Smooth muscle cell (in vitro differentiated cells): Measurements from ENCODE around the gene SETBP1. TPM values are rescaled to one million over a fixed set of nuclear protein-coding genes. Genes with fewer than 3 reads are reported as not detected.

Experiments
- DNase-seq: peaks from one replicate; lab custom pipeline; 2025; ENCODE audit not compliant: unreplicated experiment; lab: John Stamatoyannopoulos, UW
- H2AFZ ChIP-seq: fragments of 200-600 bp; sonication (generic); 2 replicates; pipeline ENCODE4 v1.6.0; 2016; ENCODE audit warnings: antibody characterized with exemption, low read depth, mild to moderate bottlenecking
- H3F3A ChIP-seq: fragments of 200-600 bp; sonication (generic); 2 replicates; pipeline ENCODE4 v1.6.0; 2017; ENCODE audit warnings: antibody characterized with exemption, low read depth
- H3K27ac ChIP-seq: fragments of 200-600 bp; sonication (generic); 2 replicates; pipeline ENCODE4 v1.5.1; 2016; ENCODE audit warnings: low read depth, mild to moderate bottlenecking
- H3K27me3 ChIP-seq: fragments of 200-600 bp; sonication (generic); 2 replicates; pipeline ENCODE4 v1.6.1; 2016; ENCODE audit warnings: low read depth, mild to moderate bottlenecking
- H3K36me3 ChIP-seq: fragments of 200-600 bp; sonication (generic); 2 replicates; pipeline ENCODE4 v1.5.1; 2016; ENCODE audit warnings: low read depth
- H3K4me1 ChIP-seq: fragments of 200-600 bp; sonication (generic); 2 replicates; pipeline ENCODE4 v1.5.1; 2016; ENCODE audit warnings: low read depth
- H3K4me2 ChIP-seq: fragments of 200-600 bp; sonication (generic); 2 replicates; pipeline ENCODE4 v1.6.0; 2016; ENCODE audit warnings: mild to moderate bottlenecking
- H3K4me3 ChIP-seq: fragments of 200-600 bp; sonication (generic); 2 replicates; pipeline ENCODE4 v1.5.1; 2016; ENCODE audit warnings: mild to moderate bottlenecking
- H3K79me2 ChIP-seq: fragments of 200-600 bp; sonication (generic); 2 replicates; pipeline ENCODE4 v1.6.0; 2016; ENCODE audit warnings: low read depth, mild to moderate bottlenecking
- H3K9ac ChIP-seq: fragments of 200-600 bp; sonication (generic); 2 replicates; pipeline ENCODE4 v1.6.0; 2016; ENCODE audit warnings: low read depth
- H3K9me3 ChIP-seq: fragments of 200-600 bp; sonication (generic); replicated peaks from 2 replicates; pipeline ENCODE4 v1.5.1; 2016; ENCODE audit warnings: low read depth
- H4K20me1 ChIP-seq: fragments of 200-600 bp; sonication (generic); 2 replicates; pipeline ENCODE4 v1.6.0; 2016; ENCODE audit warnings: low read depth
- WGBS: methylation state at CpG from one replicate; pipeline ENCODE4 v1.1.7; 2016; ENCODE audit warnings: low lambda C conversion rate; 5-methylcytosine and 5-hydroxymethylcytosine counted together
- polyA plus RNA-seq: library from polyadenylated mRNA; unstranded; fragments of >200 nt; fragmentation: Nextera tagmentation; extraction: Ambion mirVana; gene quantifications from 2 replicates; pipeline ENCODE4 v1.2.1, GENCODE V29; 2016
- total RNA-seq: library from RNA; depleted of rRNA; stranded (reverse); fragments of >200 nt; gene quantifications from 2 replicates; pipeline ENCODE4 v1.2.3, GENCODE V29; 2014
- TF ChIP-seq, protein P1 (sequence below): fragments of 200-600 bp; sonication (generic); IDR thresholded peaks from 2 replicates; pipeline ENCODE4 v1.5.1; 2017; ENCODE audit warnings: borderline replicate concordance, mild to moderate bottlenecking, antibody characterized with exemption; ENCODE audit not compliant: insufficient read depth, poor library complexity, severe bottlenecking

Gene SETBP1
- total and polyA plus RNA-seq, 2 experiments from 2014 or later: 6.1 to 17.7 TPM

DNA sequence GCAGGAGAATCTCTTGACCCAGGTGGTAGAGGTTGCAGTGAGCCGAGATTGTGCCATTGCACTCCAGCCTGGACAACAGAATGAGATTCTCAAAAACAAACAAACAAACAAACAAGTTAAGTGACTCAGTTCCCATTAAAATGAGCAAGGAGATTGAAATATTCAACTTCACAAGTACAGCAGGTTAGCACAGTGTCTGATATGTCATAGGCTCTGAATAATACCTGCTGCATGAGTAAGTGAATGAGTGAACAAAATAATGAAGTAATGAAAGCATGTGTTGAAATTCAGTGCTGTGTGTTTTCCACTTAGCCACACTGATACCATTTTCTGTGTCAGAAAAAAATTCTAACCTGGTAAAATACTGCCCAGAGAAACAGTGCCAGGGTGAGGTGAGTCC, 41.9 kb upstream of the SETBP1 start:
- Histone ChIP-seq H3K4me2 (no peak overlapping the region), H3K79me2 (no peaks in the 10 kb centered on the region), H3K27me3 (no peaks in the 10 kb centered on the region), H3F3A (no peaks in the 10 kb centered on the region), H3K9me3 (no peaks in the 10 kb centered on the region), H3K4me1 (no peaks in the 10 kb centered on the region), H3K27ac (peak overlapping the region; percentile 77), H4K20me1 (no peaks in the 10 kb centered on the region), H3K36me3 (no peaks in the 10 kb centered on the region), H2AFZ (no peak overlapping the region), H3K4me3 (no peak overlapping the region), H3K9ac (no peak overlapping the region)
- no peak for DNase-seq
- 100% methylated on average over 1 of the region's 1 CpG for WGBS
- TF ChIP-seq, protein P1, sequence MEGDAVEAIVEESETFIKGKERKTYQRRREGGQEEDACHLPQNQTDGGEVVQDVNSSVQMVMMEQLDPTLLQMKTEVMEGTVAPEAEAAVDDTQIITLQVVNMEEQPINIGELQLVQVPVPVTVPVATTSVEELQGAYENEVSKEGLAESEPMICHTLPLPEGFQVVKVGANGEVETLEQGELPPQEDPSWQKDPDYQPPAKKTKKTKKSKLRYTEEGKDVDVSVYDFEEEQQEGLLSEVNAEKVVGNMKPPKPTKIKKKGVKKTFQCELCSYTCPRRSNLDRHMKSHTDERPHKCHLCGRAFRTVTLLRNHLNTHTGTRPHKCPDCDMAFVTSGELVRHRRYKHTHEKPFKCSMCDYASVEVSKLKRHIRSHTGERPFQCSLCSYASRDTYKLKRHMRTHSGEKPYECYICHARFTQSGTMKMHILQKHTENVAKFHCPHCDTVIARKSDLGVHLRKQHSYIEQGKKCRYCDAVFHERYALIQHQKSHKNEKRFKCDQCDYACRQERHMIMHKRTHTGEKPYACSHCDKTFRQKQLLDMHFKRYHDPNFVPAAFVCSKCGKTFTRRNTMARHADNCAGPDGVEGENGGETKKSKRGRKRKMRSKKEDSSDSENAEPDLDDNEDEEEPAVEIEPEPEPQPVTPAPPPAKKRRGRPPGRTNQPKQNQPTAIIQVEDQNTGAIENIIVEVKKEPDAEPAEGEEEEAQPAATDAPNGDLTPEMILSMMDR: no peak

DNA sequence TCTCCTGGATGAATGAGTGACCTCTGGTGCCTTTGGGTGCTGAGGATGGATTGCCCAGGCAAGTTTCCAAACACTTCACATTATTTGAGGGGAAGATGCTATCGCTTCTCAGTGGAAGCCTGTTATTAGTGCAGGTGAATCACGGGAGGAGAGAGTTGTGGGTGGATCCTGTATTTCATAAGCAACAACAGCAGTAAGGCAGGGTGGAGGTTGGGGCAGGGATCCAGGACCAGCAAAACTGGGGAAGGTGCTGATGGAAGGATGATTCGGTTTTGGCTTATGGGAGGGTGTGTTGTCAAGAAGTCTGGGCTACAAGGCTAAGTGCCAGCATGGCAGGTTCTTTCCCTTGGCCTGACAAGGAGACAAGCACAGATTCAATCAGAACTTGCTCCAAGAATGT, 37.7 kb upstream of the SETBP1 start:
- DNase-seq: no peak
- Histone ChIP-seq H3K4me3 (no peak overlapping the region), H4K20me1 (no peaks in the 10 kb centered on the region), H3K9me3 (no peaks in the 10 kb centered on the region), H3F3A (no peaks in the 10 kb centered on the region), H3K79me2 (no peaks in the 10 kb centered on the region), H3K36me3 (no peaks in the 10 kb centered on the region), H3K27ac (no peak overlapping the region), H3K27me3 (no peaks in the 10 kb centered on the region), H3K9ac (no peak overlapping the region), H3K4me2 (no peak overlapping the region), H3K4me1 (no peaks in the 10 kb centered on the region), H2AFZ (no peak overlapping the region)
- TF ChIP-seq, protein P1: no peak
- WGBS: 87% methylated on average over 3 of the region's 3 CpGs

DNA sequence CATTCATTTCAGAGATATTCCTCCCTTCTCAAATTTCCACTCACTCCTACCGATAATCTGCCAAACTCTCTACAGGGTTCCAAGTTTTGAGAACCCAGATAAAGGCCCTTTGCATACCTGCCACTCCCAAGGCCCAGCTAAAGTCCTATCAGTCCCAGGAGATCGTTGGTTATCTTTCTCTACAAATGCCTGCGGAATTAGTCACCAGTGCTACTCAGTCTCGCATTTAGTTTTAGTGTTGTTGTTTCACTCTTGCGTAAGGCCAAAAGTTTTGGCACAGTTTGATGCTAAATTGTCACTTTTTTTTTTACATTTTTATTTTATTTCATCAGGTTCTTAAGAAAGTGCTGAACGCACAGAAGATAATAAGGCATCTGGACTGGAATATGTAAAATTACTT, 29.2 kb upstream of the SETBP1 start:
- no peak overlapping the region for H3K4me3 ChIP-seq
- H3K27me3 ChIP-seq: no peaks in the 10 kb centered on the region
- H3K27ac ChIP-seq: peak overlapping the region; percentile 39
- no peak overlapping the region for H3K9ac ChIP-seq
- no peak for DNase-seq
- H3K79me2 ChIP-seq: no peaks in the 10 kb centered on the region
- H4K20me1 ChIP-seq: no peaks in the 10 kb centered on the region
- TF ChIP-seq, protein P1: no peak
- 15% methylated on average over 6 of the region's 6 CpGs for WGBS
- H3K4me1 ChIP-seq: peaks cover 7% of the 10 kb centered on the region
- H3F3A ChIP-seq: peaks cover 11% of the 10 kb centered on the region
- no peaks in the 10 kb centered on the region for H3K9me3 ChIP-seq
- H2AFZ ChIP-seq: no peak overlapping the region
- H3K4me2 ChIP-seq: peak overlapping the region; percentile 39
- H3K36me3 ChIP-seq: no peaks in the 10 kb centered on the region

DNA sequence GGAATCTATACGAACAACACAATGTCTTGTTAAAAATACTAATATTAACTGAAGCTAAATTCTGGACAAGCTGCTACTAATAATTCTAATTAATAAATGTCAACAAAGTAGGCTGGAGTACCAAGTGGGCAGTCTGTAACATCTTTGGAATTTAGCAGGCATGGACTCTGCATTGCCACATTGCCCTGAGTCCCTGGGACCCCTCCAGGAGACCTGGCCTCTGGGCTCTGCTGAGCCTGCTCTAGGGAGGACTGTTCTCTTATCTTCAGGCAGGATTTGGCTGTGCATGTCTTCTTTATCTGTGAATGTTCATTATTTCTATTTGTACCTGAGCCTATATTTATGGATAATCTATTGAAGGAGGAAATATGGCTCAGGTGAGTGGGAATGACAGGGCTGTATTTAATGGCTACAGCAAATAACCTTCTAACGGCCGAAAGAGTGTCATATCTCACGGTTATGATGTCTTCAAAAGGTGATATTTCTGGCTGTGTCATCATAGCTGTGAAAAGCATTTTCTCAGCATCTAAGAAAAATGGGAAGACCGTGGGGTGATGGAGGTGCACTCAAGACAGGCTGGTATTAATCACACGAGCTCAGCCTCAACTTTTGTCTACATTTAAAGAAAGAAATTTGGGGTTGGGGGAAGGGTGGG, 28.6 kb upstream of the SETBP1 start:
- Histone ChIP-seq H3F3A (peaks cover 11% of the 10 kb centered on the region), H3K4me1 (peaks cover 7% of the 10 kb centered on the region), H3K79me2 (no peaks in the 10 kb centered on the region), H3K9me3 (no peaks in the 10 kb centered on the region), H3K27me3 (no peaks in the 10 kb centered on the region), H4K20me1 (no peaks in the 10 kb centered on the region), H3K27ac (peak overlapping the region; percentile 39), H3K4me3 (no peak overlapping the region), H3K4me2 (peak overlapping the region; percentile 39), H3K9ac (no peak overlapping the region), H2AFZ (no peak overlapping the region), H3K36me3 (no peaks in the 10 kb centered on the region)
- DNase-seq: no peak
- 88% methylated on average over 6 of the region's 6 CpGs for WGBS
- TF ChIP-seq, protein P1: no peak
